GM18861 (cell line): ENCODE data around the gene OMA1.

ENCODE experiments used
- ATAC-seq: cut with Tn5 transposase; IDR thresholded peaks from one replicate; pipeline ENCODE4 v1.9.1; 2021; ENCODE audit not compliant: unreplicated experiment

OMA1 gene

GRCh38 chr1:58434181-58434580 is 112.3 kb downstream of the OMA1 start:
- no peak for ATAC-seq

DNA sequence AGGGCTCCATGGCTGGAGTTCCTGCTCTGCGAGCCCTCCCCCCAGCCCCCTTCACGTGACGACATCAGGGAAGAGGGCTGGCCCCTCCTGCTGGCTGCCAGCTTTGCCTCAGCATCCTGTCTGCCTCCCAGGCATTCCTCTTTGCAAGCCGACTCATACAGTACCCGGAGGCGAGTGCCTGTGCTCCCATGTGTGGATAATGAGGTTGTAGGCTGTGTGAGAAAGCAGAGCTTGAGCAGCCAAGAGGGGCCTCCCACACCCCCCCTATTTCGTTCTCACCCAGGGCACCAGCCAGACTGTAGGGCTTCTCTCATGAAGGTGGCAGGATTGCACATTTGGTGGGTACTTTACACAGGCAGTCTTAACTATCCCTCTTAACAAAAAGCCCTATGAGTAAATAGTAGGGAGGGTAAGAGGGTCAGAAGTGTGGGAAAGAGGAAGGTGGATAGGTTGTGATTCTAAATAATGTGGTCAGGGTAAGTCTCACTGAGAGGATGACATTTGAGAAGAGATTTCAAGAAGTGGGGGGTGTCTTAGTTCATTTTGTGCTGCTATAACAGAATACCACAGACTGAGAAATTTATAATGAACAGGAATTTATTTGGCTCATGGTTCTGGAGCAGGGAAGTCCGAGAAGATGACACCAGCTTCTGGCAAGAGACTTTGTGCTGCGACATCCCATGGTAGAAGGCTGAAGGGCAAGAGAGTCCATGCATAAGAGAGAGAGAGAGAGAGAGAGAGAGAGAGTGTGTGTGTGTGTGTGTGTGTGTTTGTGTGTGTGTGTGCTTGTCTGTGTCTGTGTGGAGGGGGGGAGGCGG is 113.5 kb downstream of the OMA1 start:
- ATAC-seq = no peak

DNA sequence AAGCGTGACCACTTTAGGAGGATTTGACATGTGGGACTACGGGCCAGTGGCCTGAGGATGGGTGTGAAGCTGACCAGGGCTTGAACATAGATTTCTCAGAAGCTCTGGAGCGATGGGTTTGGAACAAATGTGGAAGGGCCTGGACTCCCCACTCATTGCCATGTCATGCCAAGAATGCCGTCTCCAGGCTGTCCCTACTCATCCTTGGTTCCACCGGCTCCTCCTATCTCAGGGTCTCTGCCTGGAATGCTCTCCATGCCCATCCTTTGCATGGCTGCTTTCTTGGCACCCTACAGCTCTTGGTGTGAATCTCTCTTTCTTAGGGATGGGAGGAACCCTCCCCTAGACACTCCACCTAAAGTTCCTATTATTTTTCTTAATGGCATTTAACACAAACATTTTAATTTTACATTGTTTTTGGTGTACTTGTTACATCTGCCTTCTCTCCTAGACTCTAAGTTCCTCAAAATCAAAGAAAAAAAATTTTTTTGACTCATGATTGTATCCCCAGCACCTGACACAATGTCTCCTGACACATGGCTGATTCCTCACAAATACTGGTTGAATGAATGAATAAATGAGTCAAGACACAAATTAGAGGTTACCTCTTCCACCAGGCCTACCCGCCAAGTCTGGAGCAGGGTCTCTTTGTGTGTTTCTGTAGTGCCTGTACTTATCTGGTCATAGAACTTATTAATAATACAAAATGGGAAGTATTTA is 114.5 kb downstream of the OMA1 start:
- ATAC-seq = no peak
